ENCODE measurements around the gene NRF1. TPM values are rescaled to one million over a fixed set of nuclear protein-coding genes. Genes with fewer than 3 reads are reported as not detected.

Gene NRF1
- total RNA-seq, 3 donors from 2014 or later: 13.3 to 21.8 (median 17.4) TPM

- DNase-seq: no peak
- Histone ChIP-seq H3K4me1 (ENCODE audit: low read depth) (no peaks in the 10 kb centered on the region), H3K36me3 (ENCODE audit: low read depth) (no peaks in the 10 kb centered on the region), H3K9me3 (no peaks in the 10 kb centered on the region), H3K4me3 (no peak overlapping the region)
- ATAC-seq: no peak
- intact Hi-C loops (cut with DNase I, micrococcal nuclease): no loop called here
- TF ChIP-seq CTCF (IDR thresholded peaks at IDR 0.05): no peak
Measured at GRCh38 chr7:129724796-129725195, 113.3 kb downstream of the NRF1 start.

DNA sequence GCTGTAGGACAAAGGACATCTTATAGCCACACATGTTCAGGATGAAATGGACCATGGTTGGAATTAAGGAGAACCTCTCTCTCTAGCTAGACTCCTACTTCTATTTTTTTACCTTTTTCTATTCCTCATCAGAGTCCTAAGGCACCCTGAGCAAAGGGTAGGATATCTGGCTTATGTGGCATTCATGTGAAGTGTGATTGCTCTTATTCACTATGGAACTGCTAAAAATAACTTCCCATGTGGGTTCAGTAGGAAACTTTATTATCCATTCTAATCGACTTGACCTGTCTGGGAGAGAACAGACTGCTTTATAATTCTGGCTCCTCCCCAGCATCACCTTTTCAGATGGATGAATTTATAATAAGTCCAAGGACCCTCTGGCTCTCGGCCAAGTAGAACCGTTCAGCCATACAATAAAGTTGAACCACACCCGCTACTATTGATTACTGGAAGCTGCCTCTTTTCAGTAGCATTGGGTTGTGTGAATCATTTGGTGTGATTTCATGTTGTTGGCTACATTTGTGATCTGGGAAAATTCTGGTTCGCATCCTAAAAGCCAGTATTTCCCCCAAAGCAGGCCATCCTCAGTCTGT is 117.5 kb downstream of the NRF1 start:
- no peaks in the 10 kb centered on the region for H3K9me3 ChIP-seq
- H3K36me3 ChIP-seq (ENCODE audit: low read depth): no peaks in the 10 kb centered on the region
- ATAC-seq (peak; percentile 79), DNase-seq (peak in 2 of 3 donors; percentile 35 to 71)
- no peak for TF ChIP-seq CTCF (IDR thresholded peaks at IDR 0.05)
- no peaks in the 10 kb centered on the region for H3K4me1 ChIP-seq (ENCODE audit: low read depth)
- no peak overlapping the region for H3K4me3 ChIP-seq
- intact Hi-C loops (cut with DNase I, micrococcal nuclease): no loop called here

DNA sequence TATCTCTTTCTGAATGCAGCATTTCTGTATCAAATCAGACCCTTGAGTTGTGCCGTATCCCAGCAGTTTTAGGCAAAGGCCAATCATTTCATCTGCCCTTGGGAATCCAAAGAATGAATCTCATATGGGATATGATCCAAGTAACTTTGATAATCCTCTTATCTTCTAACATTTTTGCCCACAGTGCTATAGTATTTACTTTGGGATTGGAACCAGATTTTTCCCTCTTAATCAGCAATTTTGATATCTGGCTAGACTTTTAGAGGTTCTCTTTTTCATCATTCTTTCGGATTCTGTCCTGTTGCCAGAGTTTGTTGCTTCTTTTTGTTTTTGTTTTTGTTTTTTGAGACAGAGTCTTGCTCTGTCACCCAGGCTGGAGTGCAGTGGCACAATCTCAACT is 118.0 kb downstream of the NRF1 start:
- no peaks in the 10 kb centered on the region for H3K4me1 ChIP-seq (ENCODE audit: low read depth)
- H3K4me3 ChIP-seq: no peak overlapping the region
- no peaks in the 10 kb centered on the region for H3K9me3 ChIP-seq
- no peak for TF ChIP-seq CTCF (IDR thresholded peaks at IDR 0.05)
- no peaks in the 10 kb centered on the region for H3K36me3 ChIP-seq (ENCODE audit: low read depth)
- no peak for ATAC-seq
- DNase-seq: no peak
- intact Hi-C loops (cut with DNase I, micrococcal nuclease): no loop called here

GRCh38 chr7:129730159-129730558 is 118.6 kb downstream of the NRF1 start:
- TF ChIP-seq CTCF (IDR thresholded peaks at IDR 0.05): no peak
- ATAC-seq (no peak), DNase-seq (no peak)
- Histone ChIP-seq H3K4me3 (no peak overlapping the region), H3K36me3 (ENCODE audit: low read depth) (no peaks in the 10 kb centered on the region), H3K4me1 (ENCODE audit: low read depth) (no peaks in the 10 kb centered on the region), H3K9me3 (no peaks in the 10 kb centered on the region)
- intact Hi-C loops (cut with DNase I, micrococcal nuclease): no loop called here

- Histone ChIP-seq H3K4me1 (ENCODE audit: low read depth) (no peaks in the 10 kb centered on the region), H3K9me3 (no peaks in the 10 kb centered on the region), H3K36me3 (ENCODE audit: low read depth) (no peaks in the 10 kb centered on the region), H3K4me3 (no peak overlapping the region)
- intact Hi-C loops (cut with DNase I, micrococcal nuclease): no loop called here
- DNase-seq (no peak), ATAC-seq (no peak)
- TF ChIP-seq CTCF (IDR thresholded peaks at IDR 0.05): no peak
Measured at GRCh38 chr7:129734400-129734799, 122.9 kb downstream of the NRF1 start.

DNA sequence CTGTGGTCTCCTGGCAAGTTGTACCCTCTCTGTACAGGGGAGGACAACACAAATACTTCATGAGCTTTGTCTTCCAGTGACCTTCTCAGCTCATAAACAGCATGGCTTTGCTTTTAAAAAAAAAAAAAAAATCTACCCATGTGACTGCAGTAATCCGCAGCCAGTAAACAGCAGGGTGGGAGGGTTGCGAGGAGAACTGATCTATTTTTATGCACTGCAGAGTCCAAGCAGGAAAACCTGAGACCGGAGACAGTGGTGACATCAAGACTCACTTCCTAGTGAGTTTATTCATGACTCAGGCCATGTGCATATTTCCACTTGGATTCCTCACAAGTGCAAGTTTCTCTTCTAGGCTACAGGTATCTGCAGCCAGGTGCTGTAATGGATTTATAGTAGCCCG is 127.9 kb downstream of the NRF1 start:
- ATAC-seq (peak; percentile 89), DNase-seq (peak in 1 of 3 donors; percentile 8)
- intact Hi-C loops (cut with DNase I, micrococcal nuclease): no loop called here
- Histone ChIP-seq H3K4me1 (ENCODE audit: low read depth) (no peaks in the 10 kb centered on the region), H3K4me3 (no peak overlapping the region), H3K9me3 (no peaks in the 10 kb centered on the region), H3K36me3 (ENCODE audit: low read depth) (no peaks in the 10 kb centered on the region)
- TF ChIP-seq CTCF (IDR thresholded peaks at IDR 0.05): no peak

All from mucosa of descending colon (tissue), 3 donors.